Progenitor cell of endocrine pancreas (in vitro differentiated cells): ENCODE measurements around the gene CEP135. TPM values are rescaled to one million over a fixed set of nuclear protein-coding genes. Genes with fewer than 3 reads are reported as not detected.

Experiments
- DNase-seq: peaks from one replicate; pipeline ENCODE4 v3.0.0; 2021; ENCODE audit warnings: low spot score; ENCODE audit not compliant: unreplicated experiment
- H3K27ac Mint-ChIP-seq: 2 replicates; pipeline ENCODE4 v1.8.0; 2021; ENCODE audit warnings: mild to moderate bottlenecking, moderate library complexity, mixed read lengths
- H3K27me3 Mint-ChIP-seq: 2 replicates; pipeline ENCODE4 v1.8.0; 2021; ENCODE audit warnings: mixed read lengths
- H3K36me3 Mint-ChIP-seq: 2 replicates; pipeline ENCODE4 v1.8.0; 2022; ENCODE audit warnings: mixed read lengths; ENCODE audit not compliant: insufficient read depth
- H3K4me1 Mint-ChIP-seq: 2 replicates; pipeline ENCODE4 v1.8.0; 2021; ENCODE audit warnings: low read depth, mixed read lengths
- H3K4me3 Mint-ChIP-seq: 2 replicates; pipeline ENCODE4 v1.8.0; 2021; ENCODE audit warnings: low read depth, mild to moderate bottlenecking, moderate library complexity, mixed read lengths
- H3K9me3 Mint-ChIP-seq: 2 replicates; pipeline ENCODE4 v1.8.0; 2021; ENCODE audit warnings: low read depth, mixed read lengths
- CTCF ChIP-seq: fragments of 200-600 bp; sonication (generic); IDR thresholded peaks from one replicate; pipeline ENCODE4 v1.5.0; 2021; ENCODE audit warnings: antibody characterized with exemption, mild to moderate bottlenecking; ENCODE audit not compliant: unreplicated experiment
- long read RNA-seq: library from polyadenylated mRNA; unstranded; transcript quantifications from one replicate; pipeline ENCODE4 v2.0.0, GENCODE V29; 2020
- total RNA-seq: library from RNA; stranded (reverse); gene quantifications from 2 replicates; pipeline ENCODE4 v1.2.1, GENCODE V29; 2021

Gene CEP135, protein sequence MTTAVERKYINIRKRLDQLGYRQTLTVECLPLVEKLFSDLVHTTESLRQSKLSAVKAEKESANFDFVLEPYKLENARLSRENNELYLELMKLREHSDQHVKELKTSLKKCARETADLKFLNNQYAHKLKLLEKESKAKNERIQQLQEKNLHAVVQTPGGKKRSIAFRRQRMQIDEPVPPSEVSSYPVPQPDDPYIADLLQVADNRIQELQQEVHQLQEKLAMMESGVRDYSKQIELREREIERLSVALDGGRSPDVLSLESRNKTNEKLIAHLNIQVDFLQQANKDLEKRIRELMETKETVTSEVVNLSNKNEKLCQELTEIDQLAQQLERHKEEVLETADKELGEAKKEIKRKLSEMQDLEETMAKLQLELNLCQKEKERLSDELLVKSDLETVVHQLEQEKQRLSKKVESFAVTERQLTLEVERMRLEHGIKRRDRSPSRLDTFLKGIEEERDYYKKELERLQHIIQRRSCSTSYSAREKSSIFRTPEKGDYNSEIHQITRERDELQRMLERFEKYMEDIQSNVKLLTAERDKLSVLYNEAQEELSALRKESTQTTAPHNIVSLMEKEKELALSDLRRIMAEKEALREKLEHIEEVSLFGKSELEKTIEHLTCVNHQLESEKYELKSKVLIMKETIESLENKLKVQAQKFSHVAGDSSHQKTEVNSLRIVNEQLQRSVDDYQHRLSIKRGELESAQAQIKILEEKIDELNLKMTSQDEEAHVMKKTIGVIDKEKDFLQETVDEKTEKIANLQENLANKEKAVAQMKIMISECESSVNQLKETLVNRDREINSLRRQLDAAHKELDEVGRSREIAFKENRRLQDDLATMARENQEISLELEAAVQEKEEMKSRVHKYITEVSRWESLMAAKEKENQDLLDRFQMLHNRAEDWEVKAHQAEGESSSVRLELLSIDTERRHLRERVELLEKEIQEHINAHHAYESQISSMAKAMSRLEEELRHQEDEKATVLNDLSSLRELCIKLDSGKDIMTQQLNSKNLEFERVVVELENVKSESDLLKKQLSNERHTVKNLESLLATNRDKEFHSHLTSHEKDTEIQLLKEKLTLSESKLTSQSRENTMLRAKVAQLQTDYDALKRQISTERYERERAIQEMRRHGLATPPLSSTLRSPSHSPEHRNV
- 14.5 and 15.5 TPM in 2 replicates for total RNA-seq
- long read RNA-seq, partial matches to known transcripts = 34 of 43 reads
- long read RNA-seq, other reads (novel, unspliced or antisense) = 7 of 43 reads

DNA sequence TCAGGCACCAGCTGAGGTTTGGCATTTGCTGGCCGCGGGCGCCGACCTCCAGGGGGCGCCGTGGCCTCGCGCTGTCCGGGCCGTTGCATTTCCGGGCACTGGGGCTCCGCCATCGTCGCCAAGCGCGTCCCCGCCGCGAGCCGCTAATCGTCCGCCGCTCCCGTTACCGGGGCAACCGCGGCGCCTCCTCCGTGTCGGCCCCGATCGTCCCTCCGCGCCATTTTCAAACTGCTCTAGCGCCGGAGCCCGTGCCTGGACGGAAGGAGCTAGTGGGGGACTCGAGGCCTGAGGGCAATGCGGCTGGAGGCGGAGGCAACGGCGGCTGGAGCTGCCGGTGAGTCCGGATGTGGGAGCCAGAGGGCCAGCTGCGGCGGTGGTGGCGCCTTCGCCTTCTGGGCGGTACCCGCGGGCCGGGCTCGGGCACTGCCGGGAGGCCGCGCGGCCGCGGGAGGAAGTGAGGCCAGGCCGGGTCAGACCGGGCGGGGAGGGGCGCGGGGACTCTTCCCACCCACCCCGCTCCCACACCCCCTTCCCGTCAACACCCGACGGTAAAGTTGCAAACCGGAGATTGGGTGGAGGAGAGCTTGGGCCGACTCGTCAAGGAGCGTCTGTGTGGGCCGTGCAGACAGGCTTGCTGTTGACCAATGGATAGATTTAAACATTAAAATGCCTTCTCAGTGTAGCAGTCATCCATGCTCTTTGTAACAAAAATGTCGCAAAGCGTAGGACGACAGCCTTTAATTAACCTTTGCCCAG, at the start of gene CEP135:
Gene CEP135 (plus strand): TSS at position 220 of the 756 bp plus-strand sequence. CDS start 3,186 bp downstream, outside the sequence.
- peak; percentile 96 for DNase-seq
- peak; percentile 99 for TF ChIP-seq CTCF

DNA sequence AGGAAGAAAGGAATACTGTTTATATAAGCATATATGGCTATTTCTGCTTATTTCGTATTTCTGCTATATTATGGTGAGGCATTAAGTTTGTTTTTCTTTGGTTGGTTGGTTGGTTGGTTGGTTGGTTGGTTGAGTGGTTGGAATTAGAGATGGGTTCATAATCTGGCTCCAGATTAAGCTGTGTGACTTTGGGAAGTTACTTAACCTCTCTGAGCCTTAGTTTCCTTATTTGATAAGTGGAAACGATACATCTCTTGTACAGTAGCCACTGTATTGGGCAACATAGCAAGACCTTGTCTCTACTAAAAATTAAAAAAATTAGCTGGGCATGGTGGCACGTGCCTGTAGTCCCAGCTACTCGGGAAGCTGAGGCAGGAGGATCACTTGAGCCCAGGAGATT, 46.1 kb upstream of the CEP135 start:
- Mint-ChIP-seq H3K9me3 (no peaks in the 10 kb centered on the region), H3K36me3 (peaks cover 10% of the 10 kb centered on the region), H3K4me3 (no peak overlapping the region), H3K27me3 (no peaks in the 10 kb centered on the region), H3K27ac (no peak overlapping the region), H3K4me1 (no peaks in the 10 kb centered on the region)
- DNase-seq = no peak
- no peak for TF ChIP-seq CTCF

More for the DNA sequence above, at the start of gene CEP135:
- Mint-ChIP-seq H3K4me1 (peaks cover 12% of the 10 kb centered on the region), H3K27ac (peak within 1 kb of the TSS; percentile 96), H3K36me3 (peaks cover 3% of the 10 kb centered on the region), H3K4me3 (peak within 1 kb of the TSS; percentile 90), H3K27me3 (no peaks in the 10 kb centered on the region), H3K9me3 (no peaks in the 10 kb centered on the region)

DNA sequence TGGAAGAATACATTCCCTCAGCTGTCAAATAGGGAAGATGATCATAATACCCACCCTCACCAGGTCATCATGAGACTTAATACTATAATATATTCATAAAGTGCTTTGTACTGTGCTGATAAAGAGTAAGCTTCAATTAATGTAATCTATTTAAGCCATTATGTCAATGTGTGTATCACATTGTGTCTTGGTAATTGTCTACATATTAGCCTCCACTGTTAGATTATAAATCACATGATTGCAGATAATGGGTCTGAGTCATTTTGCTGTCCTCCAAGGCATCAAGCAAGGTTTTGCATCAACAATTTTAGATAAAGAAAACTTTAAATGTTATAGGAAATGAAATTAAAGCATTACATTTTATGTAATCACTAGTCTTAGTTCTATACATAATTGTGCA, 45.2 kb upstream of the CEP135 start:
- H3K4me3 Mint-ChIP-seq = no peak overlapping the region
- DNase-seq = no peak
- no peaks in the 10 kb centered on the region for H3K4me1 Mint-ChIP-seq
- H3K27me3 Mint-ChIP-seq = no peaks in the 10 kb centered on the region
- peaks cover 10% of the 10 kb centered on the region for H3K36me3 Mint-ChIP-seq
- H3K27ac Mint-ChIP-seq = no peak overlapping the region
- no peaks in the 10 kb centered on the region for H3K9me3 Mint-ChIP-seq
- TF ChIP-seq CTCF = no peak

GRCh38 chr4:55904576-55904975, 44.2 kb upstream of the CEP135 start:
- TF ChIP-seq CTCF = no peak
- Mint-ChIP-seq H3K4me3 (no peak overlapping the region), H3K36me3 (peaks cover 10% of the 10 kb centered on the region), H3K4me1 (no peaks in the 10 kb centered on the region), H3K27me3 (no peaks in the 10 kb centered on the region), H3K27ac (no peak overlapping the region), H3K9me3 (no peaks in the 10 kb centered on the region)
- no peak for DNase-seq
